GM10847 (cell line): ENCODE results near the gene PSMB5.

ENCODE experiments used
- POLR2A ChIP-seq: IDR thresholded peaks from 2 replicates; pipeline ENCODE4 v1.6.1; 2011; ENCODE audit not compliant: insufficient read length; ENCODE audit errors: extremely low read depth

The PSMB5 gene

DNA sequence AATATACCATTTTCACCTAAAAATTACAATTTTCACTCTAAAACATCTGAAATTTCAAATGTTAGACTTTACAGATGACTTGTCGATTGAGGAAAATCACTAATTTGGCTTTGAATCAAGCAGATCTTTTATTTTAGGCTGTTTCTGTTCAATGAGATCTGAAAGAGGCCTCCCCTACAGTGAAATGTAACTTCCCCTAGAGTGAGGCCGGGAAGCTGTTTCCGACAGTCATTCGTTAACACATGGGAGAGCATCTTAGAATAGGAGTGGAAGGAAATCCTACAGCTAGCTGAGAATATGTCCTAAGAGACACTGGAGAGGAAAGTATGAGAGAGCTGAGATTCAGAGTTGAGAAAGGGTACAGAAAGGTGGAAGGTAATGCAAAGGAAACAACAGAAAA is 19.1 kb downstream of the PSMB5 start:
- TF ChIP-seq POLR2A: no peak

DNA sequence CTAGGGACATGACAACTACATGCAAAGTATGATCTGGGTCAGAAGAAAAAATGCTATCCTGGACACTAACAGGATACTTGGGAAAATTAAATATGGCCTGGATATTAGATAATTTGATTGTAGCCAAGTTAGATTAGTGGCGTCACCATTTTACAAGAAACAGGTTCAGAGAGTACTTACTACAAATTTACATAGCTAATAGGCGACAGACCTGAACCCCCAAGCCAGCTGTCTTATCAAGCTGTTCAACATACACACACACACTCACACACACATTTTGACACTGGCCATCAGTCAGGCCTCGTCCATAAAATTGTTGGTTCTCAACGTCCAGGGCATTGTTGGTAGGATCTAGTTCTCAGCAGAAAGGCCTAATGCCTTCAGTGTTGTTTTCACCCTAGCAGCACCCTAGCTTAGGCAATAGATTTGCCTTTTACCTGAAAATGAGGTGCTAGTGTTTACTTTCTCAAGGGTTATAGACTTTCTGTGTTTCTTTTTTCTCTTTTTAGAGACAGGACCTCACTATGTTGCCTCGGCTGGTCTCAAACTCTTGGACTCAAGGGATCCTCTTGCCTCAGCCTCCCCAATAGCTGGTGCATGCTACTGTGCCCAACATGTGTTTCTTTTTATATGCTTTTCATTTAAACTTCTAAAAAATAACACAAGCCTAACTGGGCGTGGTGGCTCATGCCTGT is 21.5 kb downstream of the PSMB5 start:
- TF ChIP-seq POLR2A: no peak

- peak; percentile 31 for TF ChIP-seq POLR2A
These were observed 24.6 kb downstream of the PSMB5 start, which contains the start of gene C14orf93 for GRCh38 chr14:23009939-23010726. C14orf93 (minus strand) TSS chr14:23010143; CDS start chr14:22999023, 11,120 bp downstream.

DNA sequence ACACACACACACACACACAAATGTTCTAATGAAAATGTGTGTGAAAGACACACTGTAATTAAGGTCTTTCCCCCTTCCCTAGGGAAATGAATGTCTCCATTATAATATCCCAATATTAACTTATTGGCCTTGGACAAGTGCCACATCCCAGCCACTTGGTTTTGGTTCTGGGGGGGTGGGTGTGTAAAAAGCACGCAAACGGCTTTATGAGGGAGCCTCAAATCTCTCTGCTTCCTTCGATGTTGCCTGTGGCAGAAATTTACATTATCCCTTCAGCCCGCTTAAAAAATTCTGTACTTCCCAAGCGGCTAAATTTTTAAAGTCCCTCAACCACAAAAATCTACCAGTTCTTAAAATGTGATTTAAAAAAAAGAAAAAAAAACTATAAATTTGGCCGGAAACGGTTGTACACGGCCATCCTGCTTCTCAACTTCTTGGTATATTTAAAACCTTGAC is 25.2 kb downstream of the PSMB5 start:
- no peak for TF ChIP-seq POLR2A

DNA sequence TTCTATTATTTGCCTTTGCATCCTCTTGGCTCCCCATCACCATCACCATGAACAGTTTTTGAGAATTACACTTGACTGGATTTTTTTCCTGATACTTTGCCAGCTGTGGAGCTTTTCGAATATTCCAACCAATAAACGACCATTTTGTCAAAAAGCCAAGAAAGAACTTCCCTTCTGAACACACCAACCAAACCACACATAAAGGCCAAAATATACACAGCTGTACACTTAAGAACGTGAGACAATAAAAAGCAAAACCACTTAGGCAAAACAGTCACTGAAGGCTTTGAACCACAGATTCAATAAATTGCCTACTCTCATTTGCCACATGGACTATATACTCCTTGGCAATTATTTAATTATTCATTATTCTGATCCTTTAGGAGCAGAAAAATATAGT is 25.9 kb downstream of the PSMB5 start:
- no peak for TF ChIP-seq POLR2A

GRCh38 chr14:23006544-23007419 is 27.9 kb downstream of the PSMB5 start:
- TF ChIP-seq POLR2A: peak; percentile 92

DNA sequence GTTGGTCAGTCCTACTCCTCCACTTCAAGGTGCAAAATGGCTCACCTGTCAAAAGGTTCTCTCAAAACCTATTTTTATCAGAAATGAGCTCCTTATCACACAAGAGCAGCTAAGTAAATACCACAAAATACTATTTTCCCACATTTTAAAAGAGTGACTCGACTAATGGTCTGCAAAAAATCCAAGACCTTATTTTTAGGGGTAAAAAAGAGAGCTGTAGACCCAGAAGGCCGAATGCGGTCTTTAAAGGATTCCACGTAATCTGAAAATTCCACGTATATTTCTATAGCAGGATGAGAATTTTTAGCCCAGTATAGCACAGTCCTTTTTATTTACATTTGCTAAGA is 28.5 kb downstream of the PSMB5 start:
- no peak for TF ChIP-seq POLR2A

- TF ChIP-seq POLR2A: no peak
These were observed 29.1 kb downstream of the PSMB5 start for GRCh38 chr14:23005451-23006187.

- TF ChIP-seq POLR2A: no peak
These were observed 32.1 kb downstream of the PSMB5 start for GRCh38 chr14:23002592-23002991.

- TF ChIP-seq POLR2A: no peak
These were observed 33.8 kb downstream of the PSMB5 start for GRCh38 chr14:23000860-23001259.

DNA sequence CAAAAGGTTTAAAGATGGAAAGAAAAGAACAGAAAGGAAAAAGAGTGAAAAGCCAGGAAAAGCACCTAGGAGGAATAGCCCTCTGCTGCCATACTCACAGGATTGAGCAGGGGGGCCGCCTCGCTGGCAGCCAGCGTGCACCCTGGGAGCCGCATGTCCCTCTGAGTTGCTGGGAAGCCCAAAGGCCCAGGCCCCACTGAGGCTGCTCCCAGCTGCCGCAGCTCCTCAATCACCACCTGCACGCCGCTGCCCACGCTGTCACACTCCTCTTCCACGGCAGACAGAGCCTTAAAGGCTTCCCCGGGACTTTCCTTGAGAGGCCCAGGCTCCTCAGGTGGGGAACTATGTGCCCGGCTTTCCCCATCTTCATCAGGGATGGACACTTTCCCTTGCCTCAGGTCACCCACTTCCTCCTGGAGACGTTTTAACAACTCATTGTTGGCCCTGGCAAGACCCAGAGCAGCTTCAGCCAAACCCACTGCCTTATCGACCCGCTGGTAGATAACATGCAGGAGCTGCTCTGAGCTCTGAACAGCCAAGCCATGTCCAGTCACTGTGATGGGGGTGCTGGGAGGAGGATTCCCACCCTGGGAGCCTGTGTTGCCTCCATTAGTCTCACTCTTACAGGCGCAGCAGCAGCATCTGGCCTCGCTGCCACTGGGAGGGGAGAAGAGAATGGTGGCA is 36.2 kb downstream of the PSMB5 start:
- no peak for TF ChIP-seq POLR2A

GRCh38 chr14:22997676-22998323 is 36.9 kb downstream of the PSMB5 start:
- no peak for TF ChIP-seq POLR2A

- TF ChIP-seq POLR2A: no peak
These were observed 37.7 kb downstream of the PSMB5 start for GRCh38 chr14:22996768-22997654.
